ENCODE data around the gene KIAA1671. TPM values are rescaled to one million over a fixed set of nuclear protein-coding genes. Genes with fewer than 3 reads are reported as not detected.
A peak's percentile ranks its signal among the peaks of the same experiment; 100 is the strongest.

The KIAA1671 gene
- total RNA-seq, 1 donor, result 10.7 TPM

GRCh38 chr22:25068707-25069106, 116.2 kb downstream of the KIAA1671 start:
- TF ChIP-seq CTCF (IDR thresholded peaks at IDR 0.05; ENCODE audit: insufficient read depth, low read length), result no peak
- no peak for DNase-seq (ENCODE audit: low read depth)
- H3K4me3 ChIP-seq (ENCODE audit: low read depth, low read length), result no peak overlapping the region

- DNase-seq (ENCODE audit: low read depth), result no peak
- no peak overlapping the region for H3K4me3 ChIP-seq (ENCODE audit: low read depth, low read length)
- no peak for TF ChIP-seq CTCF (IDR thresholded peaks at IDR 0.05; ENCODE audit: insufficient read depth, low read length)
Measured at GRCh38 chr22:25069426-25069757, 116.9 kb downstream of the KIAA1671 start.

GRCh38 chr22:25069758-25070481, 117.4 kb downstream of the KIAA1671 start:
- TF ChIP-seq CTCF (IDR thresholded peaks at IDR 0.05; ENCODE audit: insufficient read depth, low read length), result no peak
- no peak overlapping the region for H3K4me3 ChIP-seq (ENCODE audit: low read depth, low read length)
- DNase-seq (ENCODE audit: low read depth), result peak; percentile 21

- no peak for TF ChIP-seq CTCF (IDR thresholded peaks at IDR 0.05; ENCODE audit: insufficient read depth, low read length)
- DNase-seq (ENCODE audit: low read depth), result peak; percentile 13
- H3K4me3 ChIP-seq (ENCODE audit: low read depth, low read length), result no peak overlapping the region
Measured at GRCh38 chr22:25070956-25071355, 118.4 kb downstream of the KIAA1671 start.

- H3K4me3 ChIP-seq (ENCODE audit: low read depth, low read length), result no peak overlapping the region
- no peak for TF ChIP-seq CTCF (IDR thresholded peaks at IDR 0.05; ENCODE audit: insufficient read depth, low read length)
- DNase-seq (ENCODE audit: low read depth), result no peak
Measured at GRCh38 chr22:25071720-25072119, 119.2 kb downstream of the KIAA1671 start.

GRCh38 chr22:25072406-25072805, 119.9 kb downstream of the KIAA1671 start:
- H3K4me3 ChIP-seq (ENCODE audit: low read depth, low read length), result no peak overlapping the region
- no peak for DNase-seq (ENCODE audit: low read depth)
- no peak for TF ChIP-seq CTCF (IDR thresholded peaks at IDR 0.05; ENCODE audit: insufficient read depth, low read length)

- no peak for TF ChIP-seq CTCF (IDR thresholded peaks at IDR 0.05; ENCODE audit: insufficient read depth, low read length)
- no peak for DNase-seq (ENCODE audit: low read depth)
- no peak overlapping the region for H3K4me3 ChIP-seq (ENCODE audit: low read depth, low read length)
Measured at GRCh38 chr22:25076336-25076735, 123.8 kb downstream of the KIAA1671 start.

All from fibroblast of the aortic adventitia (primary cell).